Endothelial cell of umbilical vein (primary cell): Measurements from ENCODE around the gene MTPN. TPM values are rescaled to one million over a fixed set of nuclear protein-coding genes. Genes with fewer than 3 reads are reported as not detected.

Experiments used
- BruUV-seq: library from RNA; stranded (reverse); fragments of 400-500 nt; replicated peaks from 2 replicates; lab custom pipeline; 2021; lab: Mats Ljungman, UMichigan
- CTCF ChIA-PET: fragments of 300-600, 350-600 bp; sonication (Branson Sonifier 250); formaldehyde crosslinking; loops from one replicate; lab custom pipeline; 2021; ENCODE audit warnings: antibody characterized with exemption, inconsistent platforms; lab: Charles Lee
- POLR2A ChIA-PET: fragments of 300-600, 350-600 bp; sonication (Branson Sonifier 250); formaldehyde crosslinking; loops from one replicate; lab custom pipeline; 2021; ENCODE audit warnings: antibody characterized with exemption, inconsistent platforms; lab: Charles Lee
- DNase-seq: peaks from one replicate; pipeline ENCODE4 v3.0.0-alpha.2; 2011; ENCODE audit warnings: low read depth, low spot score
- FAIRE-seq: peaks from 2 replicates; lab custom pipeline; 2011; peaks lifted over from hg19 to GRCh38; lab: Jason Lieb, UNC
- H2AFZ ChIP-seq: 2 replicates; pipeline ENCODE4 v1.6.0; 2012; ENCODE audit warnings: low read depth, low read length, control low read depth, inconsistent platforms
- H3K27ac ChIP-seq: 2 replicates; pipeline ENCODE4 v1.5.1; 2011; ENCODE audit warnings: low read depth, mild to moderate bottlenecking, control low read depth, low read length, moderate library complexity; ENCODE audit not compliant: insufficient read depth
- H3K27me3 ChIP-seq, 2 experiments: 2 replicates each; pipeline versions ENCODE4 v1.6.0 to v1.6.1; 2011; ENCODE audit warnings: low read length in 2 of 2, mixed read lengths in 1 of 2; ENCODE audit not compliant: control insufficient read depth in 2 of 2, insufficient read depth in 2 of 2
- H3K36me3 ChIP-seq, 2 experiments: 2 replicates in 1 of 2; 3 replicates in 1 of 2; pipeline ENCODE4 v1.5.1; 2011; ENCODE audit warnings: low read length in 2 of 2, mild to moderate bottlenecking in 1 of 2, moderate library complexity in 1 of 2; ENCODE audit not compliant: control insufficient read depth in 2 of 2, insufficient read depth in 2 of 2; ENCODE audit errors: extremely low read depth in 1 of 2
- H3K4me1 ChIP-seq: 3 replicates; pipeline ENCODE4 v1.5.1; 2011; ENCODE audit warnings: mild to moderate bottlenecking, low read length; ENCODE audit not compliant: control insufficient read depth, insufficient read depth; ENCODE audit errors: extremely low read depth
- H3K4me2 ChIP-seq: 2 replicates; pipeline ENCODE4 v1.6.1; 2011; ENCODE audit warnings: low read length, control low read depth, mixed read lengths; ENCODE audit not compliant: insufficient read depth
- H3K4me3 ChIP-seq, 3 experiments: fragments of 200-600 bp in 1 of 3; sonication (generic), shearing (Covaris generic) in 1 of 3; replicated peaks in 1 of 3; 2 replicates each; pipeline ENCODE4 v1.5.1; 2011 to 2016; ENCODE audit warnings: control low read depth in 3 of 3, low read length in 3 of 3, mild to moderate bottlenecking in 2 of 3, inconsistent platforms in 1 of 3, low read depth in 1 of 3, moderate library complexity in 1 of 3; ENCODE audit not compliant: insufficient read depth in 1 of 3
- H3K79me2 ChIP-seq: 2 replicates; pipeline ENCODE4 v1.6.0; 2012; ENCODE audit warnings: low read length, inconsistent platforms; ENCODE audit not compliant: control insufficient read depth, insufficient read depth
- H3K9ac ChIP-seq: replicated peaks from 2 replicates; pipeline ENCODE3; 2011; ENCODE audit warnings: low read length, control low read depth; ENCODE audit not compliant: insufficient read depth; ENCODE audit errors: extremely low read depth
- H3K9me1 ChIP-seq: replicated peaks from 3 replicates; pipeline ENCODE4 v1.6.0; 2011; ENCODE audit warnings: mild to moderate bottlenecking, low read length; ENCODE audit not compliant: control insufficient read depth, insufficient read depth; ENCODE audit errors: extremely low read depth
- H3K9me3 ChIP-seq: replicated peaks from 2 replicates; pipeline ENCODE4 v1.5.1; 2012; ENCODE audit warnings: low read length, inconsistent platforms; ENCODE audit not compliant: control insufficient read depth, insufficient read depth
- H4K20me1 ChIP-seq: replicated peaks from 2 replicates; pipeline ENCODE3; 2011; ENCODE audit warnings: mild to moderate bottlenecking, low read length; ENCODE audit not compliant: control insufficient read depth, insufficient read depth; ENCODE audit errors: extremely low read depth
- EZH2 ChIP-seq: IDR thresholded peaks from 2 replicates; pipeline ENCODE4 v1.6.1; 2012; ENCODE audit warnings: borderline replicate concordance, low read depth, mild to moderate bottlenecking, moderate library complexity, low read length, inconsistent platforms; ENCODE audit not compliant: severe bottlenecking
- FOS ChIP-seq: IDR thresholded peaks from 2 replicates; pipeline ENCODE4 v1.6.1; 2011; ENCODE audit warnings: mild to moderate bottlenecking, low read length, moderate library complexity, borderline replicate concordance; ENCODE audit not compliant: insufficient read depth
- GATA2 ChIP-seq: IDR thresholded peaks from 2 replicates; pipeline ENCODE4 v1.7.0; 2011; ENCODE audit warnings: low read depth, mild to moderate bottlenecking, moderate library complexity, mixed read lengths, low read length; ENCODE audit not compliant: insufficient read length, insufficient read depth
- JUN ChIP-seq: IDR thresholded peaks from 2 replicates; pipeline ENCODE4 v1.6.1; 2011; ENCODE audit warnings: borderline replicate concordance, low read depth; ENCODE audit not compliant: insufficient read length, insufficient read depth
- MYC ChIP-seq: IDR thresholded peaks from one replicate; pipeline ENCODE4 v1.6.1; 2011; ENCODE audit warnings: mild to moderate bottlenecking, low read depth, low read length
- POLR2A ChIP-seq: IDR thresholded peaks from 2 replicates; pipeline ENCODE4 v1.6.1; 2012; ENCODE audit warnings: low read depth, mild to moderate bottlenecking, control low read depth, low read length
- POLR2AphosphoS5 ChIP-seq: IDR thresholded peaks from 2 replicates; pipeline ENCODE4 v1.6.1; 2012; ENCODE audit warnings: low read depth, mild to moderate bottlenecking, control low read depth, low read length, moderate library complexity; ENCODE audit not compliant: insufficient read depth
- dilution Hi-C: fragments of 300-500 bp; cut with MboI; formaldehyde crosslinking; loops from one replicate; pipeline ENCODE4 v1.15.0; 2019; ENCODE audit warnings: low sequenced_read_pairs; ENCODE audit not compliant: extremely low pct_ligation_motif_present
- intact Hi-C: fragments of 100-400 bp; cut with micrococcal nuclease; formaldehyde crosslinking; loops from one replicate; pipeline ENCODE4 v1.10.0; 2022
- polyA plus RNA-seq, 4 experiments: library from polyadenylated mRNA; depleted of rRNA in 3 of 4; stranded (reverse) in 3 of 4; unstranded in 1 of 4; fragments of >200 nt; gene quantifications; 2 replicates each; pipeline versions ENCODE4 v1.2.1 to v1.2.3, GENCODE V29; 2011 to 2012; ENCODE audit warnings: missing spikeins in 1 of 4
- total RNA-seq: library from RNA; stranded (reverse); gene quantifications from 2 replicates; pipeline ENCODE4 v1.2.3, GENCODE V29; 2021
- TF ChIP-seq, protein P1 (sequence below): IDR thresholded peaks from 2 replicates; pipeline ENCODE4 v1.6.1; 2011; ENCODE audit not compliant: insufficient read depth, insufficient read length
- TF ChIP-seq, protein P2 (sequence below), 2 donors: IDR thresholded peaks; 1 replicate in 1 of 2; 2 replicates in 1 of 2; pipeline ENCODE4 v1.5.1; 2011; ENCODE audit warnings: low read length in 2 of 2, mild to moderate bottlenecking in 2 of 2, moderate library complexity in 2 of 2, control low read depth in 1 of 2, inconsistent platforms in 1 of 2, low read depth in 1 of 2; ENCODE audit not compliant: insufficient read depth in 1 of 2; ENCODE audit errors: extremely low read depth in 1 of 2

The MTPN gene
- total and polyA plus RNA-seq, 2 donors (not counting 3 experiments of a cell fraction or from before 2014, with no cell fraction given) = 58.1 to 174 TPM

DNA sequence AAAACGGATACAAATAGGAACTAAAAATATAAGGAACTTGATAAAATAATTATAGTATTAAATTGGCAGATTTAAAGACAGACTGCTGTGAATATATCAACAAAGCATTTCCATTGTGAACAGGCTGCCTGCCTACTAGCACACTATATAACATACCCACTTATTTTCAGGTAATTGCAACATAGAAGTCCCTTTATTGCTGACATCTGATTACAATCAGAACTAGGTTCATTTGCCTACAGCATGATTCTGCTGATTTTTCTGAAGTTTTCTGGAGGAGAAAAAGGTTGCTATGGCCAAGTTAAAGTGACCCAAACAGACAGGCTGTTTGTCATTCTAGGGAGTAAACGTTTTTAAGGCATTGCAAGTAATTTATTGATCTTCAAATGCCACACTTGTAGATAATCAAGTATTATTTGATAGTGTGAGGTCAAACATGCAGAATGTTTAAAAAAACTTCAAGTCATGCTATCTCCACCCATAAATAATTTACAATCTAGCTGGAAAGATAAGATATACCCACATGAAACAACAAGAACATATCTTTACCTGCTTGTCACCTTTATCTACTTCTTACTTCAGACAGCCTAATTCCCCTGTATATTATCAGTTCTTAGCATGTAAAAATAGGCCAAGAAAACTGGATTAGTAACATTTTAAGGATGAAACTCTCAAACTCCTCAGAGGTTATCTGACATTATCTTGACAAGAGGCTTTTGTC is 40.5 kb downstream of the MTPN start:
- H3K36me3 ChIP-seq = no peaks in the 10 kb centered on the region
- H4K20me1 ChIP-seq = peaks cover 3% of the 10 kb centered on the region
- BruUV-seq = no TSS peak
- H3K4me3 ChIP-seq = no peak overlapping the region
- H3K27me3 ChIP-seq = no peaks in the 10 kb centered on the region
- no peak overlapping the region for H3K4me2 ChIP-seq
- no peaks in the 10 kb centered on the region for H3K9me3 ChIP-seq
- dilution Hi-C loops = no loop called here
- POLR2A ChIA-PET = no interaction called here
- no peak overlapping the region for H3K9ac ChIP-seq
- no peaks in the 10 kb centered on the region for H3K9me1 ChIP-seq
- intact Hi-C loops = no loop called here
- CTCF ChIA-PET = interaction anchor here (1.5 kb wide), 1 partner anchor 12 kb away, joined by 4 read pairs; no protein-coding TSS in a partner anchor
- TF ChIP-seq POLR2A (no peak), JUN (no peak), EZH2 (no peak), GATA2 (no peak), POLR2AphosphoS5 (no peak), MYC (no peak), FOS (no peak)
- TF ChIP-seq, protein P1, sequence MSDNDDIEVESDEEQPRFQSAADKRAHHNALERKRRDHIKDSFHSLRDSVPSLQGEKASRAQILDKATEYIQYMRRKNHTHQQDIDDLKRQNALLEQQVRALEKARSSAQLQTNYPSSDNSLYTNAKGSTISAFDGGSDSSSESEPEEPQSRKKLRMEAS = no peak
- TF ChIP-seq, protein P2, sequence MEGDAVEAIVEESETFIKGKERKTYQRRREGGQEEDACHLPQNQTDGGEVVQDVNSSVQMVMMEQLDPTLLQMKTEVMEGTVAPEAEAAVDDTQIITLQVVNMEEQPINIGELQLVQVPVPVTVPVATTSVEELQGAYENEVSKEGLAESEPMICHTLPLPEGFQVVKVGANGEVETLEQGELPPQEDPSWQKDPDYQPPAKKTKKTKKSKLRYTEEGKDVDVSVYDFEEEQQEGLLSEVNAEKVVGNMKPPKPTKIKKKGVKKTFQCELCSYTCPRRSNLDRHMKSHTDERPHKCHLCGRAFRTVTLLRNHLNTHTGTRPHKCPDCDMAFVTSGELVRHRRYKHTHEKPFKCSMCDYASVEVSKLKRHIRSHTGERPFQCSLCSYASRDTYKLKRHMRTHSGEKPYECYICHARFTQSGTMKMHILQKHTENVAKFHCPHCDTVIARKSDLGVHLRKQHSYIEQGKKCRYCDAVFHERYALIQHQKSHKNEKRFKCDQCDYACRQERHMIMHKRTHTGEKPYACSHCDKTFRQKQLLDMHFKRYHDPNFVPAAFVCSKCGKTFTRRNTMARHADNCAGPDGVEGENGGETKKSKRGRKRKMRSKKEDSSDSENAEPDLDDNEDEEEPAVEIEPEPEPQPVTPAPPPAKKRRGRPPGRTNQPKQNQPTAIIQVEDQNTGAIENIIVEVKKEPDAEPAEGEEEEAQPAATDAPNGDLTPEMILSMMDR (IDR thresholded peaks at IDR 0.05; ENCODE audit: extremely low read depth in 1 of 2, insufficient read depth in 1 of 2, low read depth in 1 of 2, low read length in 2 of 2) = no peak
- no peak overlapping the region for H2AFZ ChIP-seq
- H3K79me2 ChIP-seq = peaks cover 79% of the 10 kb centered on the region
- DNase-seq = no peak
- FAIRE-seq = no peak
- H3K27ac ChIP-seq = no peak overlapping the region
- H3K4me1 ChIP-seq = peaks cover 2% of the 10 kb centered on the region
